H1 (cell line): ENCODE results near the gene NEO1. TPM values are rescaled to one million over a fixed set of nuclear protein-coding genes. Genes with fewer than 3 reads are reported as not detected.

Experiments
- BCL11A ChIP-seq, 2 experiments: IDR thresholded peaks; one replicate each; pipeline ENCODE4 v1.6.1; 2011; ENCODE audit warnings: low read depth in 2 of 2, low read length in 2 of 2, mild to moderate bottlenecking in 2 of 2
- CHD2 ChIP-seq: IDR thresholded peaks from 2 replicates; pipeline ENCODE4 v1.6.1; 2012; ENCODE audit warnings: low read length, improper control_type of control experiment
- EZH2 ChIP-seq: fragments of 200-600 bp; sonication (generic); IDR thresholded peaks from 2 replicates; pipeline ENCODE4 v1.7.1; 2012; ENCODE audit warnings: low read depth, mild to moderate bottlenecking, moderate library complexity, low read length, inconsistent platforms; ENCODE audit not compliant: severe bottlenecking
- POLR2AphosphoS5 ChIP-seq: IDR thresholded peaks from 2 replicates; pipeline ENCODE4 v1.6.1; 2011; ENCODE audit warnings: low read depth, low read length
- RBBP5 ChIP-seq: IDR thresholded peaks from 2 replicates; pipeline ENCODE4 v1.7.1; 2012; ENCODE audit warnings: low read depth, mild to moderate bottlenecking, inconsistent platforms, low read length, moderate library complexity, borderline replicate concordance
- SAP30 ChIP-seq: fragments of 300-600 bp; sonication (generic); IDR thresholded peaks from 2 replicates; pipeline ENCODE4 v1.7.1; 2012; ENCODE audit warnings: low read length, moderate library complexity, mild to moderate bottlenecking, inconsistent platforms; ENCODE audit not compliant: insufficient read depth, insufficient replicate concordance
- polyA plus RNA-seq, 7 experiments: library from polyadenylated mRNA; depleted of rRNA in 3 of 7; stranded (reverse) in 5 of 7; unstranded in 2 of 7; fragments of >200 nt in 5 of 7; fragments of 200-250 nt in 2 of 7; gene quantifications; 1 replicate in 5 of 7; 2 replicates in 1 of 7; 4 replicates in 1 of 7; pipeline versions ENCODE4 v1.2.1 to v1.2.3, GENCODE V29; 2011 to 2013; ENCODE audit warnings: missing spikeins in 2 of 7, mixed read lengths in 2 of 7
- total RNA-seq: library from RNA; stranded (reverse); fragmentation: NEBNext Ultra II Directional; extraction: Animal tissue kit (Norgen Biotek cat#: 25700); gene quantifications from 2 replicates; pipeline ENCODE4 v1.2.1, GENCODE V29; 2021

The NEO1 gene
- total and polyA plus RNA-seq, 2 of the 8 experiments (the other 6 are each of a cell fraction or from before 2014, with no cell fraction given) = 36.0 to 51.0 TPM

- no peak for TF ChIP-seq POLR2AphosphoS5
- no peak for TF ChIP-seq CHD2
- no peak for TF ChIP-seq SAP30
- no peak for TF ChIP-seq EZH2
- no peak for TF ChIP-seq BCL11A (IDR thresholded peaks at IDR 0.05; ENCODE audit: low read depth in 2 of 2, low read length in 2 of 2)
- TF ChIP-seq RBBP5 = no peak
These were observed 283.2 kb downstream of the NEO1 start (continued) for GRCh38 chr15:73335471-73335870.
